H1 (cell line): ENCODE data around the gene KCNQ1. TPM values are rescaled to one million over a fixed set of nuclear protein-coding genes. Genes with fewer than 3 reads are reported as not detected.

Experiments used
- CTCF ChIA-PET: fragments of 300-600 bp; sonication (Branson Sonifier 250); formaldehyde crosslinking; loops from one replicate; lab custom pipeline; 2021; ENCODE audit not compliant: partially characterized antibody; lab: Charles Lee
- POLR2A ChIA-PET: fragments of 300-600 bp; sonication (Branson Sonifier 250); formaldehyde crosslinking; loops from one replicate; lab custom pipeline; 2021; ENCODE audit warnings: inconsistent platforms; ENCODE audit not compliant: partially characterized antibody; lab: Charles Lee
- DNase-seq, 2 experiments: peaks; one replicate each; pipeline versions ENCODE4 v3.0.0 to v3.0.0-alpha.2; 2010 to 2022; ENCODE audit warnings: low spot score in 2 of 2, low read depth in 1 of 2, mixed read lengths in 1 of 2
- FAIRE-seq: peaks from 2 replicates; lab custom pipeline; 2011; peaks lifted over from hg19 to GRCh38; lab: Jason Lieb, UNC
- H2AFZ ChIP-seq: 2 replicates; pipeline ENCODE4 v1.8.1; 2012; ENCODE audit warnings: low read length, inconsistent platforms
- H2AK5ac ChIP-seq: 2 replicates; pipeline ENCODE4 v1.6.1; 2013; ENCODE audit warnings: low read depth, low read length
- H2BK120ac ChIP-seq: replicated peaks from 2 replicates; pipeline ENCODE3; 2013; ENCODE audit warnings: low read depth, low read length, inconsistent platforms
- H2BK12ac ChIP-seq: 2 replicates; pipeline ENCODE4 v1.6.1; 2013; ENCODE audit warnings: low read depth, low read length
- H2BK15ac ChIP-seq: 2 replicates; pipeline ENCODE4 v1.6.1; 2013; ENCODE audit warnings: low read length
- H2BK20ac ChIP-seq: 2 replicates; pipeline ENCODE4 v1.6.1; 2013; ENCODE audit warnings: low read length
- H2BK5ac ChIP-seq: 2 replicates; pipeline ENCODE4 v1.6.1; 2013; ENCODE audit warnings: low read depth, low read length
- H3K14ac ChIP-seq: 2 replicates; pipeline ENCODE4 v1.6.1; 2013; ENCODE audit warnings: inconsistent platforms; ENCODE audit not compliant: insufficient read length
- H3K18ac ChIP-seq: 2 replicates; pipeline ENCODE4 v1.6.1; 2013; ENCODE audit warnings: low read length; ENCODE audit errors: extremely low read depth
- H3K23ac ChIP-seq: 2 replicates; pipeline ENCODE4 v1.6.1; 2013; ENCODE audit warnings: inconsistent platforms; ENCODE audit not compliant: insufficient read length
- H3K23me2 ChIP-seq: 2 replicates; pipeline ENCODE4 v1.6.1; 2013; ENCODE audit warnings: low read depth, low read length
- H3K27ac ChIP-seq: 2 replicates; pipeline ENCODE4 v1.6.1; 2011; ENCODE audit warnings: low read depth, low read length, inconsistent platforms
- H3K27me3 ChIP-seq, 4 experiments: replicated peaks in 1 of 4; 1 replicate in 1 of 4; 2 replicates in 3 of 4; pipeline versions ENCODE4 v1.6.1 to v1.8.1; 2011 to 2013; ENCODE audit warnings: low read length in 3 of 4, mild to moderate bottlenecking in 3 of 4, inconsistent platforms in 2 of 4, mixed read lengths in 2 of 4, moderate library complexity in 1 of 4; ENCODE audit not compliant: control insufficient read depth in 3 of 4, insufficient read depth in 3 of 4; ENCODE audit errors: extremely low read depth in 1 of 4
- H3K36me3 ChIP-seq, 4 experiments: 2 replicates each; pipeline versions ENCODE4 v1.6.1 to v1.8.1; 2011 to 2013; ENCODE audit warnings: mild to moderate bottlenecking in 4 of 4, low read length in 3 of 4, moderate library complexity in 2 of 4, control low read depth in 1 of 4, inconsistent platforms in 1 of 4; ENCODE audit not compliant: insufficient read depth in 4 of 4, control insufficient read depth in 2 of 4
- H3K4ac ChIP-seq: replicated peaks from 2 replicates; pipeline ENCODE3; 2013; ENCODE audit warnings: low read length, low read depth, mixed read lengths, inconsistent platforms; ENCODE audit not compliant: insufficient read length
- H3K4me1 ChIP-seq, 4 experiments: replicated peaks in 1 of 4; 1 replicate in 1 of 4; 2 replicates in 3 of 4; pipeline versions ENCODE4 v1.6.1 to v1.8.1; 2011 to 2013; ENCODE audit warnings: low read length in 3 of 4, inconsistent platforms in 2 of 4, mixed read lengths in 1 of 4; ENCODE audit not compliant: insufficient read depth in 4 of 4, control insufficient read depth in 3 of 4
- H3K4me2 ChIP-seq, 2 experiments: 2 replicates each; pipeline versions ENCODE4 v1.6.1 to v1.8.1; 2011 to 2013; ENCODE audit warnings: low read depth in 2 of 2, low read length in 2 of 2, control low read depth in 1 of 2, inconsistent platforms in 1 of 2, mild to moderate bottlenecking in 1 of 2; ENCODE audit not compliant: insufficient read depth in 1 of 2
- H3K4me3 ChIP-seq, 4 experiments: fragments of 200-600, 300-600 bp in 1 of 4; sonication (generic), shearing (Covaris generic), sonication (Bioruptor Twin) in 1 of 4; 2 replicates each; pipeline versions ENCODE4 v1.5.1 to v1.8.1; 2011 to 2016; ENCODE audit warnings: low read length in 4 of 4, low read depth in 3 of 4, control low read depth in 2 of 4, inconsistent platforms in 2 of 4, mild to moderate bottlenecking in 2 of 4, mixed read lengths in 1 of 4, moderate library complexity in 1 of 4; ENCODE audit not compliant: insufficient read depth in 2 of 4; ENCODE audit errors: extremely low read depth in 1 of 4
- H3K56ac ChIP-seq: replicated peaks from 2 replicates; pipeline ENCODE3; 2013; ENCODE audit warnings: low read depth, mild to moderate bottlenecking, mixed read lengths, low read length, inconsistent platforms; ENCODE audit not compliant: insufficient read length
- H3K79me1 ChIP-seq: 2 replicates; pipeline ENCODE4 v1.6.1; 2013; ENCODE audit warnings: low read depth, low read length, control low read depth
- H3K79me2 ChIP-seq, 2 experiments: 2 replicates each; pipeline versions ENCODE4 v1.6.1 to v1.8.1; 2012 to 2013; ENCODE audit warnings: low read length in 2 of 2, mild to moderate bottlenecking in 2 of 2, inconsistent platforms in 1 of 2; ENCODE audit not compliant: insufficient read depth in 2 of 2, control insufficient read depth in 1 of 2
- H3K9ac ChIP-seq, 4 experiments: replicated peaks in 1 of 4; 1 replicate in 1 of 4; 2 replicates in 3 of 4; pipeline versions ENCODE4 v1.6.1 to v1.8.1; 2011 to 2013; ENCODE audit warnings: low read depth in 3 of 4, low read length in 3 of 4, control low read depth in 2 of 4, mild to moderate bottlenecking in 2 of 4, moderate library complexity in 2 of 4, inconsistent platforms in 1 of 4; ENCODE audit errors: extremely low read depth in 1 of 4
- H3K9me3 ChIP-seq, 2 experiments: 2 replicates each; pipeline versions ENCODE4 v1.6.1 to v1.8.1; 2012 to 2013; ENCODE audit warnings: mild to moderate bottlenecking in 2 of 2, moderate library complexity in 2 of 2, control low read depth in 1 of 2, inconsistent platforms in 1 of 2, low read depth in 1 of 2, low read length in 1 of 2, mixed read lengths in 1 of 2; ENCODE audit not compliant: insufficient read depth in 2 of 2
- H4K20me1 ChIP-seq, 2 experiments: replicated peaks in 1 of 2; 2 replicates each; pipeline versions ENCODE3 to v1.8.1; 2011 to 2013; ENCODE audit warnings: inconsistent platforms in 2 of 2, low read length in 2 of 2, mild to moderate bottlenecking in 1 of 2; ENCODE audit not compliant: insufficient read depth in 2 of 2, control insufficient read depth in 1 of 2
- H4K5ac ChIP-seq: 2 replicates; pipeline ENCODE4 v1.6.1; 2013; ENCODE audit warnings: low read length, low read depth, mixed read lengths, inconsistent platforms; ENCODE audit not compliant: insufficient read length
- H4K8ac ChIP-seq: 2 replicates; pipeline ENCODE4 v1.8.0; 2013; ENCODE audit warnings: mild to moderate bottlenecking, moderate library complexity, low read length, inconsistent platforms; ENCODE audit not compliant: insufficient read depth; ENCODE audit errors: extremely low read depth
- H4K91ac ChIP-seq: replicated peaks from 2 replicates; pipeline ENCODE3; 2013; ENCODE audit warnings: low read length, mixed read lengths, inconsistent platforms; ENCODE audit not compliant: insufficient read length
- BACH1 ChIP-seq: IDR thresholded peaks from 2 replicates; pipeline ENCODE4 v1.6.1; 2012; ENCODE audit warnings: low read length, improper control_type of control experiment
- CBX5 ChIP-seq: fragments of 300-800, 300-1000 bp; sonication (generic); IDR thresholded peaks from 2 replicates; pipeline ENCODE4 v1.7.1; 2016; ENCODE audit warnings: antibody characterized with exemption, low read length, low read depth
- E2F6 ChIP-seq: IDR thresholded peaks from 2 replicates; pipeline ENCODE4 v1.6.1; 2012; ENCODE audit warnings: inconsistent platforms
- GABPA ChIP-seq: IDR thresholded peaks from 2 replicates; pipeline ENCODE4 v1.6.1; 2011; ENCODE audit warnings: mild to moderate bottlenecking, low read length, moderate library complexity, borderline replicate concordance; ENCODE audit not compliant: insufficient read depth
- JUN ChIP-seq: IDR thresholded peaks from 2 replicates; pipeline ENCODE4 v1.6.1; 2011; ENCODE audit warnings: low read depth, mild to moderate bottlenecking, improper control_type of control experiment, low read length
- NANOG ChIP-seq: IDR thresholded peaks from 2 replicates; pipeline ENCODE4 v1.6.1; 2011; ENCODE audit warnings: low read length, low read depth, mild to moderate bottlenecking, inconsistent platforms; ENCODE audit not compliant: insufficient read depth, poor library complexity, severe bottlenecking
- RBBP5 ChIP-seq: IDR thresholded peaks from 2 replicates; pipeline ENCODE4 v1.7.1; 2012; ENCODE audit warnings: low read depth, mild to moderate bottlenecking, inconsistent platforms, low read length, moderate library complexity, borderline replicate concordance
- RNF2 ChIP-seq: fragments of 200-900, 300-1000 bp; sonication (generic); IDR thresholded peaks from 2 replicates; pipeline ENCODE4 v1.7.1; 2016; ENCODE audit warnings: borderline replicate concordance, low read depth, mild to moderate bottlenecking, antibody characterized with exemption, low read length; ENCODE audit not compliant: poor library complexity, severe bottlenecking; ENCODE audit errors: missing control alignments
- SIN3A ChIP-seq, 2 experiments: IDR thresholded peaks in 1 of 2; conservative IDR thresholded peaks in 1 of 2; 2 replicates each; pipeline ENCODE4 v1.6.1; 2011 to 2012; ENCODE audit warnings: low read length in 2 of 2, improper control_type of control experiment in 1 of 2, low read depth in 1 of 2, mild to moderate bottlenecking in 1 of 2
- SUZ12 ChIP-seq: fragments of 200-600 bp; sonication (generic); IDR thresholded peaks from 2 replicates; pipeline ENCODE4 v1.6.1; 2012; ENCODE audit warnings: mild to moderate bottlenecking, inconsistent platforms, low read length, moderate library complexity, mixed read lengths
- TCF12 ChIP-seq: IDR thresholded peaks from 2 replicates; pipeline ENCODE4 v1.6.1; 2011; ENCODE audit warnings: low read depth, mild to moderate bottlenecking, low read length
- TEAD4 ChIP-seq: IDR thresholded peaks from 2 replicates; pipeline ENCODE4 v1.6.1; 2012; ENCODE audit warnings: low read depth, low read length, inconsistent platforms, mixed read lengths
- WGBS, 2 experiments: shearing (Covaris generic) in 1 of 2; methylation state at CpG; one replicate each; pipeline versions ENCODE4 v1.1.6 to v1.1.7; 2013 to 2015; ENCODE audit warnings: low lambda C conversion rate in 2 of 2, mixed read lengths in 2 of 2, inconsistent platforms in 1 of 2, low coverage in 1 of 2, missing lambda C conversion rate in 1 of 2; ENCODE audit not compliant: insufficient replicate concordance in 2 of 2, insufficient coverage in 1 of 2, insufficient read length in 1 of 2; ENCODE audit errors: extremely low coverage in 1 of 2, missing lambda C conversion rate in 1 of 2; 5-methylcytosine and 5-hydroxymethylcytosine counted together
- polyA plus RNA-seq, 7 experiments: library from polyadenylated mRNA; depleted of rRNA in 3 of 7; stranded (reverse) in 5 of 7; unstranded in 2 of 7; fragments of >200 nt in 5 of 7; fragments of 200-250 nt in 2 of 7; gene quantifications; 1 replicate in 5 of 7; 2 replicates in 1 of 7; 4 replicates in 1 of 7; pipeline versions ENCODE4 v1.2.1 to v1.2.3, GENCODE V29; 2011 to 2013; ENCODE audit warnings: missing spikeins in 2 of 7, mixed read lengths in 2 of 7
- total RNA-seq: library from RNA; stranded (reverse); fragmentation: NEBNext Ultra II Directional; extraction: Animal tissue kit (Norgen Biotek cat#: 25700); gene quantifications from 2 replicates; pipeline ENCODE4 v1.2.1, GENCODE V29; 2021

The KCNQ1 gene
- total and polyA plus RNA-seq, 2 of the 8 experiments (the other 6 are each of a cell fraction or from before 2014, with no cell fraction given): 1.9 to 2.0 TPM

GRCh38 chr11:2683806-2684205 is 239.0 kb downstream of the KCNQ1 start:
- ChIA-PET CTCF (interaction anchor here (1.0 to 1.7 kb wide), 4 partner anchors 9 to 151 kb away, joined by 3 to 4 read pairs (median 3); no protein-coding TSS in a partner anchor), POLR2A (interaction anchor here (1.2 to 1.6 kb wide), 2 partner anchors 9 to 15 kb away, joined by 3 to 4 read pairs; no protein-coding TSS in a partner anchor)
- peaks cover 2% of the 10 kb centered on the region; the same call in 1 of the 2 replicates for H3K23me2 ChIP-seq
- no peak overlapping the region for H3K18ac ChIP-seq
- H4K8ac ChIP-seq: no peak overlapping the region
- H2BK12ac ChIP-seq: no peak overlapping the region
- no peak overlapping the region for H3K4me2 ChIP-seq
- peaks cover 0 to 40% of the 10 kb centered on the region in 2 experiments; a peak in 2 of 4 replicates for H3K79me2 ChIP-seq
- no peak overlapping the region for H2BK15ac ChIP-seq
- no peak overlapping the region for H3K14ac ChIP-seq
- peaks cover 6 to 25% of the 10 kb centered on the region in 2 experiments for H4K20me1 ChIP-seq
- H2BK20ac ChIP-seq: no peak overlapping the region
- no peak overlapping the region for H2AK5ac ChIP-seq
- no peak overlapping the region for H3K4ac ChIP-seq
- DNase-seq: no peak
- no peak overlapping the region for H3K23ac ChIP-seq
- no peaks in the 10 kb centered on the region for H3K36me3 ChIP-seq
- no peak overlapping the region for H3K9ac ChIP-seq
- H3K4me3 ChIP-seq: no peak overlapping the region
- H3K4me1 ChIP-seq: peaks cover 13 to 31% (median 20%) of the 10 kb centered on the region in 4 experiments
- no peak overlapping the region for H3K27ac ChIP-seq
- FAIRE-seq: no peak
- no peak overlapping the region for H4K91ac ChIP-seq
- H3K9me3 ChIP-seq: no peaks in the 10 kb centered on the region
- no peak overlapping the region for H4K5ac ChIP-seq
- WGBS, 2 experiments: 79% methylated on average over 4 of the region's 4 CpGs; no CpG with 5 or more reads in 1 of the 2 experiments
- no peak overlapping the region for H3K56ac ChIP-seq
- H2BK5ac ChIP-seq: no peak overlapping the region
- no peak overlapping the region for H2BK120ac ChIP-seq
- no peak overlapping the region for H2AFZ ChIP-seq
- H3K79me1 ChIP-seq: peaks cover 5% of the 10 kb centered on the region; the same call in 1 of the 2 replicates
- H3K27me3 ChIP-seq: peaks cover 0 to 4% (median 0%) of the 10 kb centered on the region in 4 experiments; a peak in 1 of 7 replicates
- TF ChIP-seq RNF2 (no peak), JUN (no peak), SUZ12 (no peak), TEAD4 (no peak), BACH1 (no peak), RBBP5 (no peak), E2F6 (no peak), SIN3A (conservative IDR thresholded peaks at IDR 0.05 in 1 of 2, IDR thresholded peaks at IDR 0.05 in 1 of 2; ENCODE audit: low read depth in 1 of 2, low read length in 2 of 2) (no peak), NANOG (no peak), TCF12 (no peak), GABPA (no peak), CBX5 (no peak)
